HL-60 (cell line): Measurements from ENCODE around the gene UNC5C.

Experiments used
- CTCF ChIP-seq: IDR thresholded peaks from one replicate; pipeline ENCODE4 v1.5.1; 2011; ENCODE audit warnings: low read length, control low read depth, inconsistent platforms; ENCODE audit not compliant: insufficient read depth
- GABPA ChIP-seq: IDR thresholded peaks from 2 replicates; pipeline ENCODE4 v1.6.1; 2012; ENCODE audit warnings: low read depth
- POLR2AphosphoS5 ChIP-seq: IDR thresholded peaks from 2 replicates; pipeline ENCODE4 v1.6.1; 2012; ENCODE audit warnings: low read depth
- REST ChIP-seq: IDR thresholded peaks from 2 replicates; pipeline ENCODE4 v1.6.1; 2012; ENCODE audit warnings: low read depth; ENCODE audit not compliant: insufficient replicate concordance
- SPI1 ChIP-seq: IDR thresholded peaks from 2 replicates; pipeline ENCODE4 v1.6.1; 2012; ENCODE audit warnings: low read depth, mild to moderate bottlenecking, borderline replicate concordance

GRCh38 chr4:95343235-95343634 lies 205.5 kb downstream of the UNC5C start:
- TF ChIP-seq CTCF (no peak), REST (no peak), POLR2AphosphoS5 (no peak), GABPA (no peak), SPI1 (no peak)
